Fibroblast of upper back skin (primary cell): Measurements from ENCODE around the gene RNF32.
"Not testable (repeated sequence)": the region's sequence is repeated elsewhere in the genome, so short reads cannot be mapped to it uniquely, and the experiment has no call there.

Experiments used
- DNase-seq: peaks from one replicate; pipeline ENCODE4 v3.0.0-alpha.2; 2013

RNF32 gene

GRCh38 chr7:156614434-156615264 lies 25.9 kb upstream of the RNF32 start:
- DNase-seq = no peak

- no peak for DNase-seq
These were observed 24.0 kb upstream of the RNF32 start for GRCh38 chr7:156616269-156617202.

GRCh38 chr7:156617215-156617614 lies 23.4 kb upstream of the RNF32 start:
- no peak for DNase-seq

- no peak for DNase-seq
These were observed 22.3 kb upstream of the RNF32 start for GRCh38 chr7:156618078-156618779.

- no peak for DNase-seq
These were observed 21.7 kb upstream of the RNF32 start for GRCh38 chr7:156618780-156619367.

- DNase-seq = not testable (repeated sequence)
These were observed 20.9 kb upstream of the RNF32 start for GRCh38 chr7:156619488-156620290.

GRCh38 chr7:156620291-156620675 lies 20.3 kb upstream of the RNF32 start:
- no peak for DNase-seq

GRCh38 chr7:156621652-156622051 lies 18.9 kb upstream of the RNF32 start:
- DNase-seq = no peak

- DNase-seq = no peak
These were observed 15.0 kb upstream of the RNF32 start for GRCh38 chr7:156625580-156625979.

GRCh38 chr7:156626220-156626895 lies 14.2 kb upstream of the RNF32 start:
- no peak for DNase-seq

- DNase-seq = no peak
These were observed 12.0 kb upstream of the RNF32 start for GRCh38 chr7:156628562-156628961.

- no peak for DNase-seq
These were observed 10.7 kb upstream of the RNF32 start for GRCh38 chr7:156629873-156630272.

GRCh38 chr7:156634117-156634516 lies 6.5 kb upstream of the RNF32 start:
- DNase-seq = no peak

- DNase-seq = no peak
These were observed 4.8 kb upstream of the RNF32 start for GRCh38 chr7:156635529-156636385.

GRCh38 chr7:156637093-156637492 lies 3.5 kb upstream of the RNF32 start:
- DNase-seq = not testable (repeated sequence)

- no peak for DNase-seq
These were observed 2.0 kb upstream of the RNF32 start for GRCh38 chr7:156638443-156639077.

- DNase-seq = no peak
These were observed 933 bp upstream of the RNF32 start for GRCh38 chr7:156639426-156640256.

- DNase-seq = peak; percentile 14
These were observed 443 bp downstream of the RNF32 start for GRCh38 chr7:156640949-156641485.
